ENCODE results near the gene MTERF4.

The MTERF4 gene

GRCh38 chr2:241070811-241071676 is 31.0 kb downstream of the MTERF4 start:
- DNase-seq (ENCODE audit: low spot score) = no peak
- no peak for TF ChIP-seq CTCF (IDR thresholded peaks at IDR 0.05; ENCODE audit: borderline replicate concordance, control extremely low read depth, extremely low read depth, insufficient read depth, missing control alignments)
- in situ Hi-C loops (cut with MboI; ENCODE audit: low sequenced_read_pairs, unreplicated experiment) = no loop called here

- no peak for DNase-seq (ENCODE audit: low spot score)
- in situ Hi-C loops (cut with MboI; ENCODE audit: low sequenced_read_pairs, unreplicated experiment) = no loop called here
- TF ChIP-seq CTCF (IDR thresholded peaks at IDR 0.05; ENCODE audit: borderline replicate concordance, control extremely low read depth, extremely low read depth, insufficient read depth, missing control alignments) = no peak
These were observed 31.7 kb downstream of the MTERF4 start for GRCh38 chr2:241070361-241070760.

GRCh38 chr2:241069821-241070281 is 32.2 kb downstream of the MTERF4 start:
- in situ Hi-C loops (cut with MboI; ENCODE audit: low sequenced_read_pairs, unreplicated experiment) = no loop called here
- TF ChIP-seq CTCF (IDR thresholded peaks at IDR 0.05; ENCODE audit: borderline replicate concordance, control extremely low read depth, extremely low read depth, insufficient read depth, missing control alignments) = no peak
- no peak for DNase-seq (ENCODE audit: low spot score)

GRCh38 chr2:241068942-241069810 is 32.9 kb downstream of the MTERF4 start:
- in situ Hi-C loops (cut with MboI; ENCODE audit: low sequenced_read_pairs, unreplicated experiment) = no loop called here
- DNase-seq (ENCODE audit: low spot score) = no peak
- TF ChIP-seq CTCF (IDR thresholded peaks at IDR 0.05; ENCODE audit: borderline replicate concordance, control extremely low read depth, extremely low read depth, insufficient read depth, missing control alignments) = no peak

- in situ Hi-C loops (cut with MboI; ENCODE audit: low sequenced_read_pairs, unreplicated experiment) = no loop called here
- no peak for TF ChIP-seq CTCF (IDR thresholded peaks at IDR 0.05; ENCODE audit: borderline replicate concordance, control extremely low read depth, extremely low read depth, insufficient read depth, missing control alignments)
- DNase-seq (ENCODE audit: low spot score) = no peak
These were observed 33.7 kb downstream of the MTERF4 start for GRCh38 chr2:241068136-241068941.

Data from GM13976 (cell line).